Sigmoid colon (tissue), 4 donors: ENCODE data around the gene ZNF135.

ENCODE experiments used
- CTCF ChIP-seq, 4 experiments: fragments of 450-650 bp in 3 of 4; fragments of 200-600 bp in 1 of 4; IDR thresholded peaks; one replicate each; pipeline ENCODE4 v1.5.1; 2016 to 2019; ENCODE audit warnings: antibody characterized with exemption in 4 of 4, mild to moderate bottlenecking in 3 of 4, moderate library complexity in 2 of 4
- EP300 ChIP-seq, 4 donors: sonication (generic); formaldehyde crosslinking; IDR thresholded peaks; one replicate each; pipeline ENCODE4 v1.6.1; 2017; ENCODE audit warnings: antibody characterized with exemption in 4 of 4
- POLR2A ChIP-seq, 2 donors: fragments of 450-650 bp; IDR thresholded peaks; one replicate each; pipeline ENCODE4 v1.6.1; 2016; ENCODE audit warnings: antibody characterized with exemption in 2 of 2, mild to moderate bottlenecking in 2 of 2, moderate library complexity in 2 of 2
- POLR2AphosphoS5 ChIP-seq, 4 donors: sonication (generic); formaldehyde crosslinking; IDR thresholded peaks; one replicate each; pipeline ENCODE4 v1.6.1; 2017; ENCODE audit warnings: antibody characterized with exemption in 4 of 4

DNA sequence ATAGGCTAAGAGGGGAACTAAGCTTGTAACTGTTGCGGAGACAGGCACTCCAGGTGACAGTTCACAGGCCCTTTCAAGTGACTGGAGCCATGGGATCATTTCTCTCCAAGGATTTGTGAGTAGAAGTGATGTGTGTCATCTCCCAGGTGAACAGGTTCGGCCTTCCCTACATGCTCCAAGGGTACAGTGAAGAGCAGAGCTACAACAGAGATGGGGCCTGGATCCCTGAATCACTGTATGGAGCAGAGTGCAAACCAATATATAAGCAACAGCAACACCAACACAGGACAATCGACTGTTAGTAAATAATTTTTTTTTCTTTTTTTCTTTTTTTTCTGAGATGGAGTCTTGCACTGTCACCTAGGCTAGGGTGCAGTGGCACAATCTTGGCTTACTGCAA is 23.9 kb downstream of the ZNF135 start:
- TF ChIP-seq POLR2A (IDR thresholded peaks at IDR 0.05) = no peak
- no peak for TF ChIP-seq CTCF (IDR thresholded peaks at IDR 0.05)
- no peak for TF ChIP-seq POLR2AphosphoS5 (IDR thresholded peaks at IDR 0.05)
- TF ChIP-seq EP300 (IDR thresholded peaks at IDR 0.05) = no peak
